Inflammatory macrophage treated with lipopolysaccharide for 4 hours (primary cell): ENCODE results near the gene FFAR2.
"Not testable (repeated sequence)": the region's sequence is repeated elsewhere in the genome, so short reads cannot be mapped to it uniquely, and the experiment has no call there.

ENCODE experiments used
- DNase-seq: peaks from one replicate; pipeline ENCODE4 v3.0.0-alpha.2; 2020

The FFAR2 gene

DNA sequence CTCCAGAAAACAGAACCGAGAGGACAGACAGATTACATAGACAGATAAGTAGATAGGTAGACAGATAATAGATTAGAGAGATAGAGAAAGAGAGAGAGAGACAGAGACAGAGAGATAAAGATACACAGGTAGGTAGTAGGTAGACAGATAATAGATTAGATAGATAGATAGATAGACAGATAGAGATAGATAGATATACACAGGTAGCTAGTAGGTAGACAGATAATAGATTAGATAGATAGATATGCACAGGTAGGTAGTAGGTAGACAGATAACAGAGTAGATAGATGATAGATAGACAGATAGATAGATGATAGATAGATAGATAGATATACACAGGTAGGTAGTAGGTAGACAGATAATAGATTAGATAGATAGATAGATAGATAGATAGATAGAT is 10.1 kb downstream of the FFAR2 start:
- DNase-seq = no peak

DNA sequence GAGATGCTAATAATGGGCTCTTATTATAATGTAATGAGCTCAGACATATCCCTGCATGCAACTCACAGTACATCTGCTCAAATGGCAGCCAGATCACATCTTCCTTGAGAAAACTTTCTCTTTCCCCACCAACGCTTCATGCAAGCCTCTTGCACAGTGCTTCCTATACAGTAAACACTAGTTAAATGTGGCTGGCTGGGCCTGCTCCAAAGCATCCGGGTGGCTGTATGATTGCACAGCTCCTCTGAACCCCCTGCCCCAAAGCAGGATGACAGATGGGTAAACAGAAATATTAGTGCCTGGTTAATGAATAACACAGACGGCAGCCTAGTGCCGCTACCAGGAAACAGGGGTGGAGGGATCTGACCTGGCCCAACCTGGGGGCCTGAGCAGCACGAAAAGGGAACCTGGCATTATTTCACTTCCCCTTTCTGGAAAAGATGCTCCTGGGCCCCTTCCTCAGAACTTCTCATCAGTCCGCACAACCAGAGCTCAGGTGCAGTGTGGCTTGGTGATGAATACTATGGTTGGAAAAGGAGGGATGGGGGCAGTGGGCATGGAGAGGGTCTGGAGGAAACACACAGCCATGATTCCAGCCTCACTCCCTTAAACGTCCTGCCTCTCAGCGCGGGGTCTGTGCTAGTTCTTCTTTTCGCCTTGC is 10.8 kb downstream of the FFAR2 start:
- peak; percentile 81 for DNase-seq

DNA sequence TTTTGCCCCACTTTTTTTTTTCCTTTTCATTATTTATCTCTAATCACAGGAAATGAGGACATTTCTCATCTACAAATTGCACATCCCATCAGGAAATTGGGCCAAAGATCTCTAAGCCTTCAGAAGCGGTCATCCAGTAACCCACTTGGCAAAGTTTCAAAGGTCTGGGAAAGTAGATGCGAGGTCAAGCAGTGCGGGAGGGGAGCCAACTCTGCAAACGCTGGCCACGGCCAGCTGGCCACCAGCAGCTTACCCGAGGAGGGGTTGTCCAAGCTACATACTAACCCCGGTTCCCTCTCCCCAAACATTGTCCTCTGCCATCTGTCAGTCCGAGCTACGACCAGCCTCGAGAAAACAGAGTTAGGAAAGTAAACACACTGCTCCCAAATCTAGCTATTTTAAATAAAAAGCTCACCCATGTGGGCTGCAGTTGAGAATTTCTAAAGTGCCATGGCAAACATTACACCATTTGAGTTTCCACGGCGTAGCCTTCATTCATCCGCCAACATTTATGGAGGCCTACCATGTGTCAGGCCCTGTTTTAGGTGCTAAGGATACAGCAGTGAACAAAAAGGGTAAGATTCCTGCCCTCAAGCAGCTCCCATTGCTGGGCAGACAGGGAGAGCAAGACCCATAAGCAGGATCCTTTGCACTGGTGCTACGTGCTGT is 11.5 kb downstream of the FFAR2 start:
- DNase-seq = no peak

DNA sequence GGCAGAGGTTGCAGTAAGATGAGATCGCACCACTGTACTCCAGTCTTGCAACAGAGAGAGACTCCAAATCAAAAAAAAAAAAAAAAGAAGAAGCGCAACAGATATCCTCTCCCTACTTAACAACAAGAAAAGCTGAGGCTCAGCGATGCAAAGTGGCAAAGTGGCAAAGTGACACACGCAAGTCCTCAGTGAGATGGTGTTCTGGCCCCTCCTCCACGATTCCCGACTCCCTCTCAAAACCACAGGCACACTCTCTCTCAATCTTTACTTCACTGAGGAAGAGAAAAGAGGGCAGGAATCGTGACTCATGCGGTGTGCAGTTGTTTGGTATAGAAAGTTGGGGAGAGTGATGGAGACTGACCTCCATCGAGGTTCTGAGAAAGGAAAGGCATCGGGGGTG is 12.6 kb downstream of the FFAR2 start:
- DNase-seq = peak; percentile 63

DNA sequence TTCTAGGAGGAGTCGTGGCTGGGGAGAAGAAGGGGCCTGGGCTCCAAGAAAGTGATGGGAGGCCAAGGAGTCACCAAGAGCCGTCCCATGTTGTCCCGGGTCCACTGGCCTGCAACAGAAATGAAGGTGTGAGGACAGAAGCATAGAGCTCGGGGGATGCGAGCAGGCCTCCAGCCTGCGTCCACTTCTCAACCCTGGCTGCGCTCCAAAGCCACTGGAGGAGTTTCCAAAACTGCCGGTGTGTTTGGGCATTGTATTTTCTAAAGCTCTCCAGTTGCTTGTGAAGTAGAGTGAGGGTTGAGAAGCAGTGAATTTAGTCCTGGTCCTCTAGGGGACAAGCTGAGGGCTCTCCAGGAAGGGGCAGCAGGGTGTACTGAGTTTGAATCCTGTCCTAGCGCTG is 13.0 kb downstream of the FFAR2 start:
- DNase-seq = no peak

DNA sequence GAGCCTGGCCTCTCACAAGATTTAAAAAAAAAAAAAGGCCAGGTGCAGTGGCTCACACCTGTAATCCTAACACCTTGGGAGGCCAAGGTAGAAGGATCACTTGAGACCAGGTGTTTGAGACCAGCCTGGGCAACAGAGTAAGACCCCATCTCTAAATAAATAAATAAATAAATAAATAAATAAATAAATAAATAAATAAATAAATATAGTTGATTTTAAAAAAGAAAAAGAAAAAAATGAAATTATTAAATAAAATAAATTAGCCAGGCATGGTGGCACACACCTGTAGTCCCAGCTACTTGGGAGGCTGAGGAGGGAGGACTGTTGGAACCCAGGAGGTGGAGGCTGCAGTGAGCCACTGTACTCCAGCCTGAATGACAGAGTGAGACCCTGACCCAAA is 13.7 kb downstream of the FFAR2 start:
- DNase-seq = not testable (repeated sequence)

DNA sequence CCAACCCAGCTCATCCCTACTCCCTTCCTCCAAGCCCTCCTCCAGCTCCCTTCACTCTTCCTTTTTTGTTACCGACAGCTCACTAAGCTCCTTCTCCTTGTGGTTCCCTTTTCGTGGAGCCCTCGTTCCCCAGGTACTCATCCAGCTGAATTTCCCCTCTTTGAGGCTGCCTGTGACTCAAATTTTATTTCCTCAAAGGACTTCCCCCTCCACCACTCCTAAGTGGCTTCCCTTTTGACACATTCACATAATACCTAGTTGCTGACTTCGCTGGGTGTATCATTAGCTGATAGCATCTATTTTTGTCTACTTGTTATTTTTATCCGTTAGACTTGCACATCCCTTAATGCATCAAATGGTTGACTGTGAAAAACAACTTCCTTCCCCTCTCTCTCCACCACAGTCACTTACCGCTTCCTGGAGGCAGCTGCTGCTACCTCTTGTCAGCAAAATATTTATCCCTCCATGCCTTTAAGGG is 14.5 kb downstream of the FFAR2 start:
- DNase-seq = peak; percentile 89

DNA sequence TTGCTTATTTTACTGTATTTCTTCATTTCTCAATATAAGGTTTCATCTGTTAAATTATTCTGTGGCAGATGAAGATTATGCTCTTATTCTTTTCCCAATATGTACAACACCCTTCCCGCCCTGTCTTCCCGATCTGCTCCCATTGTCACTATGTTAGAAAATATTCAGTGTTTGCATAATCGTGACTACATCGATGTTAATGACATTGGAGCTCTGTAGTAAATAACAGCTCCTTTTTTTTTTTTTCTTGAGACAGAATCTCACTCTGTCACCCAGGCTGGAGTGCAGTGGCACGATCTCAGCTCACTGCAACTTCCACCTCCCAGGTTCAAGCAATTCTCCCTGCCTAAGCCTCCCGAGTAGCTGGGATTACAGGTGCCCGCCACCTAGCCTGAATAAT is 14.9 kb downstream of the FFAR2 start:
- DNase-seq = peak; percentile 31

DNA sequence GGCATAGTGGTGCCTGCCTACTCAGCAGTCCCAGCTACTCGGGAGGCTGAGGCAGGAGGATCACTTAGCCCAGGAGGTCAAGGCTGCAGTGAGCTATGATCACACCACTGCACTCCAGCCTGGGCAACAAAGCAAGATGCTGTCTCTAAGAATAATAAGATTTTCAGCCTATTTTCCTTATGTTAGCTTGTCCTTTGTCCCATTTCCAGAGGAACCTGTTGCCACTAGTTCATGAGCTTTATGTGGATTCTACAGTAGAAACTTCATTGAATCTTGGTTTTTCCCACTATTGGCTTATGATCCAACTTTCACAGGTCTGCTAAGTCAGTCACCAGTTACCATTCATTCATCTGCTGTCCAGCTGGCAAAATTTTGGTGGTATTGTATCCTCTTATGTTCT is 18.2 kb downstream of the FFAR2 start:
- no peak for DNase-seq

DNA sequence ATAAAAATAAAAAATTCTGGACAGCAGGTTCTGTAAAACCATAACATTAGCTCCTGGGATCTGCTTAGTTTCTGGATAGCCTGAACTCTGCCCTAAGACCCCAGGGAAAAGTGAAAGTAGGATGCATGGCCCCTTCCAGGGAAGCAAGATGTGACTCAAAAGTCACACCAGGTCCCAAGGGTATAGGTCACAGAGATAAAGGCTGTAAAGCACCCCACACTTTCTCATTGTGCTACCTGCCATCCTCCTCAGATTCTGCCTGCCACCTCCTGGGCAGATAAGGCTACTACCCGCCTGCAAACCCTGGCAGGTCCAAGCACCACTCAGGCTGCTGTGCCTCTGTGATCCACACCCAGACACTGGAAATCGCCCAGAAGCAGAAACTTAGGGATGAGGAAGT is 20.6 kb downstream of the FFAR2 start:
- DNase-seq = peak; percentile 71

DNA sequence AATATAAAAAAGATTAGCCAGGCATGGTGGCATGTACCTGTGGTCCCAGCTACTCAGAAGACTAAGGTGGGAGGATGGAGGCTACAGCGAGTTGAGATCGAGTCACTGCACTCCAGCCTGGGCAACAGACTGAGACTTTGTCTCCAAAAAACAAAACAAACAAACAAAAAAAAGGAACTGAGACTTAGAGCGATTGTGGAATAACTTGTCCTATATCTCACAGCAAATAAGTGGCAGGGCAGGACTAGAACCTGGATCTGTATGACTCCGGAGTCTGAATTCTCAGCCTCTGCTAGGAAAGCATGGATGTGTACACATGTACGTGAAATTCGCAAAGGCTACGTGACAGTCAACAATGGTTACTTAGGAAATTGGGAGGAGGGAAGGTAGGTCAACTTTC is 22.1 kb downstream of the FFAR2 start:
- DNase-seq = peak; percentile 40

DNA sequence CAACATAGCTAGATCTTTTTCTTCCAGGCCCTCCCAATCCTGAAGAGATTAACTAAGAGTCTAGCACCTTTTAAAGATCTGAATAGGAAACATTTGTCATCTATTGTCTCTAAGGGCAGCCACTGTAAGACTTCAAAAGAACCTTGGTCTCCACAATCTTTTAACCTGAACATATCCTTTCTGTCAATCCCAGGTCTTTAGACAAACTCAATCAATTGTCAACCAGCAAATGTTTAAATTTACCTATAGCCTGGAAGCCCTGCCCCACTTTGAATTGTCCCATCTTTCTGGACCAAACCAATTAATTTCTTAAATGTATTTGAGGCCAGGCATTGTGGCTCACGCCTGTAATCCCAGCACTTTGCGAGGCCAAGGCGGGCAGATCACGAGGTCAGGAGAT is 23.0 kb downstream of the FFAR2 start:
- DNase-seq = not testable (repeated sequence)

DNA sequence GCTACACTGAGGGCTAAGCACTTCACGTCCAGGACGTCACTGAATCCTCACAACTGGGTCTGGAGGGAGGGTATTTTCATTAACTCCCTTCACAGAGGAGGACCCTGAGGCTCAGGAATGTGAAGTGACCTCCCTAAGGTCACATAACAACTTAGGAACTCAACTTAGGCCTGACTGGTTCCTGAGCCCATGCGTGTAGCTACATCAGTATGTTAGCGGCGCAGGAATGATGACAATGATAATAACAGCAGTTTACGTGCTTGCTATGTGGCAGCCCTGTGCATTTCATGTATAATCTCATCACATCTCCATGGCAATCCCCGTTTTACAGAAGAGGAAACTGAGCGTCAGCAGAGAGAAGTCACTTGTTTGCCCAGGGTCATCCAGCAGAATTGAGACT is 23.9 kb downstream of the FFAR2 start:
- DNase-seq = no peak

DNA sequence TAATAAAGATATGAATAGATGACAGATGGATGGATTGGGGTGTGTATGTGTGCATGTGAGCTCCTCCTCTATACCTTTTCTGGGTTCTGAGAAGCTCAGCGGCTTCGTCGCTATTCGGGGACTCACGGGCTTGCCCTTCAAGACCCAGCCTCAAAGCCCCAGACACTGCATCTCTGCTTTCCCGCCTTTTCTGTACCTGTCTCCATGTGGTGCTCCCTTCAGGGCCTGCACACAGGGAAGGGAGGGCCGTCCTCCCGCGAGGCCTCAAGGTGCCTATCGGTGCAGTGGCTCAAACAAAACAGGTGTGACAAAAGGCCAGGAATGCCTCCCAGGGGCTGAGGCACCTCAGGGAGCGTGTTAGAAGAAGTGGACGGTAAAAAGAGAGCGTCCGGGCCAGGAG is 26.0 kb downstream of the FFAR2 start:
- DNase-seq = no peak

DNA sequence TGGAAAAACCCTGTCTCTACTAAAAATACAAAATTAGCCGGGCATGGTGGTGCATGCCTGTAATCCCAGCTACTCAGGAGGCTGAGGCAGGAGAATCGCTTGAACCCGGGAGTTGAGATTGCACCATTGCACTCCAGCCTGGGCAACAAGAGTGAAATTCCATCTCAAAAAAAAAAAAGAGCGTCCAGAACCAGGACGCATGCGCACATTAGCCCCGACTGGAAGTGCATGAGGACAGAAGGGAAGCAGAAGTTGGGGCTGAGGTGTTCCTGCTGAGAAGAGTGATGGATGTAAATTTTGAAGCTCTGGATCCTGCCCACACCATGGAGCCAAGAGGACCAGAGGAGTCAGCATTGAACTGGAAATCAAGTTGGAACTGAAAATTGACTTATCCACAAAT is 26.5 kb downstream of the FFAR2 start:
- DNase-seq = not testable (repeated sequence)

DNA sequence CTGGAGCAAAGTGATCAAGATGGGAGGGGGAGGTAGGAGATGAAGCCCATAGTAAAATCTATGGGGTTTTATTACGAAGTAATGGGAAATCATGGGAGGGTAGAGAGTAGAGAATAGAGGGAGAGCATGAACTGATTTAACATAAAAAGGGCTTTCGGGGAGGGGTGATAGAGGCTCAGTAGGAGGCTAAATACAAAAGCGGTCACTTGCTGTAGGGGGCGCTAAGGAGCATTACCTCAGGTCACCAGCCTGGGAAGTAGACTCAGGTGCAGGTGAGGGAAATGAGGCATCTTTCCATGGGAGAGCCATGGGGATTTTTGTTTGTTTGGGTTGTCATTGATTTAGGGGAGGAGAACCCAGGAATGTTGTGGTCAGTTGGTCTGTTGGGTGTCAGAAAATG is 28.1 kb downstream of the FFAR2 start:
- DNase-seq = no peak

DNA sequence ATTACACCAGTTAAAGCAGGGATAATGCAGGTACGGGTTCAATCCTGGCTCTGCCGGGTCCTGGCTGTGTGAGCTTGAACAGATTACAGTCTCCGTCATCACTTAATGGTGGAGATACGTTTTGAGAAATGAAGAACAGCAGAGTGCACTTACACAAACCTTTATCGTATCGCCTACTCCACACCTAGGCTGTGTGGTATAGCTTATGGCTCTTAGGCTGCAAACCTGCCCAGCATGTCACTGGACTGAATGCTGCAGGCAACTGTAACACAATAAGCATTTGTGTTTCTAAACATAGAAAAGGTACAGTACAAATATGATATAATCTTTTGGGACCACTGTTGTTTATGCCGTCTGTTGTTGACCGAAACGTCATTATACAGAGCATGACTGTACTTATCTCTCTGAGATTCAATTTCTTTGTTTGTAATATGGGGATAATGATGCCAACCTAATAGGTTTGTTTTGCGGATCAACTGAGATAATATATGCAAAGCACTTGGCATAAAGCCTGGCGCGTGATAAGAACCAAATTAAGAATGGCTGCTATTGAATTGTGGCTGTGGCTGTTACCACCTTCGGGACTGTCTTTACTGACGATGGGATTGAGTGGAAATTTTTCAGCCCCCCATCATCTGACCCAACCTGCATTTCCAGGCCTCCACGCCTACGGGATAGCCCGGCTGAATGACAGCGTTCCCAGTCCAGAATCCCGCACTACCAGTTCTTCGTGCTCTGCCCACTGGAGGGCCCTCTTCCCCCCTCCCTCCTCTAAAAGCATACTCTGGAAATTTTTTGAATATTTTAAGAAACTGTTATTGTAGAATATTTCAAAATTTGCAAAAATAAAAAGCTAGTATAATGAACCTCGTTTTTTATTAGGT is 31.0 kb downstream of the FFAR2 start:
- no peak for DNase-seq

DNA sequence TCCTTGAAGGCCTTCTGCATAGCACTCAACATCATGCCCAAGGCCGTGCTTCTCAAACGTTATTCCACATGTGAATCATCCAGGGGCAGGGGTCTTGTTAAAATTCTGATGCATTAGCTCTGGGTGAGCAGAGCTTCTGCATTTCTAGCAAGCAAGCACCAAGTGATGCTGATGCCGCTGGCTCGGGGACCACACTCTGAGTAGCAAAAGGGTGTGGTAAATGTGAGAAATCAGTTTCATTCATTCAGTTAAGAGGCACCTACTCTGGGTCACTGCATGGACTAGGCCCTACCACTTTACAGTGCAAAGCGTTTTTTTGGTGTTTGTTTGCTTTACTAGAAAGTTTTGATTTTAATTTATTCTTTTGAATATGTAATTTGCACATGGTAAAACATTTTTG is 35.0 kb downstream of the FFAR2 start:
- DNase-seq = no peak

DNA sequence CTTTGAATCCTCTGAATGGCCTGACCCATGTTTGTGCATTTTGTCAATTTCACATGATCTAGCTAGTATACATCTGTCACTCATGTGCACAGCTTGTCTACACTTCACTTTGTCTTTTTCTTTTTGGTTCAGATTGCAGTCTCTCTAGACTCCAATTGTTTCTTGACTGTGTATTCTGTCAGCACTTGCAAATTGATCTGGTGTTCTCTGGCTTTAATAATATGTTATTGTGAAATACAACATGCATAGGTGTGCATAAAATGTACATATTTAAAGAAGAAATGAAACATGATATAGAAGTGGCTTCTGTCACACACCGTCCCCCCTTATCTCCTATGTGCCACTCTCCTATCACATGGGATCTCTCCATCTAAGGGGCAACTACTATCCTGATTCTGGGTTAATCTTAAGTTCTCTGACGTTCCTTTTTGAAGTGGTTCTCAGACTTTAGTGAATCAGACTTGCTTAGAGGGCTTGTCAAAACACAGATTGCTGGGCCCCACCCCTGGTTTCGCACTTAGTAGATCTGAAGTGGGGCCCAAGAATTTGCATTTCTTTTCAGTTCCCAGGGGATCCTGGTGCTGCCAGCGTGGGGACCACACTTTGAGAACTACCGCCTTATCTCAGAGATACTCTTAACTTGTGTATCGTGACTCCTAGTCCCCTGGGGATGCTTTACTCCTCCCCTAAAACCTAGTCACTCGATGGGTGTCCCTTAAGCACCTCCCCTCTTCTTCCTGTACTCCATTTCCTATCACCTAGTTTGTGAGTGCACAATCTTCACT is 36.4 kb downstream of the FFAR2 start:
- DNase-seq = no peak

DNA sequence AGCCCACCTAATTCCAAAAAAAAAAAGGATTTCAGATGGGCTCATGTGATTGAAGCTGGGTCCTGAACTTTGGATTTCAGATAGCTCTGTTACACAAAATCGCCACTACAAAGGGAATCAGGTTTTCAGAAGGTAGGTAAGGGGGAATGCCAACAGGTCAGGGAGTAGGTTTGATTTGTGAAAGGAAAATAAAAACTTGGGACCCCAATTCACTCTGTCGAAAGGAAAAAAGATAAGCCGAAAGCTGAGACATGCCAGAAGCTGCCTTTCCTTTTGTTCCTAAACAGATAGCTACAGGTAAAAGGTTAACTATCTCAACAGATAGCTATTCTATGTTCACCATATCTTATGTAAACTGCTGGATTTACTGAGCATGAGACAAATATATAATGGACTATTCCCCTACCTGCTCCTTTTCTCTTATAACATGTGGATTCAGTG is 38.2 kb downstream of the FFAR2 start:
- no peak for DNase-seq

DNA sequence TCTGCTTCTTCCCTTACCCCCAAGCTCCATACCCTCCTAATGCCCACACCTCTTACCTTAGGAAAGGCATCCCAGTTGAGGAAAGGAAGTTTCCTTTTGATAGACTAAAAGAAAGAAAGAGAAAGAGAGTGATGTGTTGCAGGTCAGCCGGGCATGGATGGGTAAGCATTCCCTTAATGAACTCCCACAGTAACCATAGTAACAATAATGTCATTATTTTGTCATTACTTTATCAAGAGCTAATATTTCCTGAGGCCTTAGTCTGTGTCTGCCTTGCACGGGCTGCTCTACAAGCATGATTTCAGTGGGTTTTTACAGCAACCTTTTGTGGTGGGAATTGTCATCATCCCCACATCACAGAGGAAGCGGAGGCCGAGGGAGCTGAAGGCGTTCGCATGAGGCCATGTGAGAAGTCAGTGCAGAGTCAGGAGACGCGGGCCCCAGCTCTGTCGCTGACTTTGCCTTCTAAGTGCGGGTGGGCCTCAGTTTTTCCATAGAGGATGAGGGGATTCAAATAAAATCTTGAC is 39.7 kb downstream of the FFAR2 start:
- no peak for DNase-seq

DNA sequence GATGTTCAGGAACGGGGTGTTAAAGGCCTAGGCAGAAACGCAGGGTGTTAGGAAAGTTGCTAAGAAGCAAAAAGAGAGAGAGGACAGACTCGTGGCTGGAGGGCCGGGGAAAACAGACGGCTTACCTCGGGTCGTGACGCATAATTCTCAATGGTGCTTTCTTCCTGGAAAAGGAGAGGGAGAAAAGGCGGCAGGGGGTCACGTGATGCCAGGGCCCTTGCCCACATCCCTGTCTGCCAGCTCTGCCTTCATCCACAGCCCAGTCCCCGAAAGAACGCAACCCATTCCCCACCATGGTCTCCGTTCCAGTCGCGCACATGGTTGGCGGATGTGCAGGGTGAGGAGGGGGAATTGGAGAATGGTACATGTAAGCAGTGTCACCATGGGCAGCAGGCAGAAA is 40.6 kb downstream of the FFAR2 start:
- no peak for DNase-seq

DNA sequence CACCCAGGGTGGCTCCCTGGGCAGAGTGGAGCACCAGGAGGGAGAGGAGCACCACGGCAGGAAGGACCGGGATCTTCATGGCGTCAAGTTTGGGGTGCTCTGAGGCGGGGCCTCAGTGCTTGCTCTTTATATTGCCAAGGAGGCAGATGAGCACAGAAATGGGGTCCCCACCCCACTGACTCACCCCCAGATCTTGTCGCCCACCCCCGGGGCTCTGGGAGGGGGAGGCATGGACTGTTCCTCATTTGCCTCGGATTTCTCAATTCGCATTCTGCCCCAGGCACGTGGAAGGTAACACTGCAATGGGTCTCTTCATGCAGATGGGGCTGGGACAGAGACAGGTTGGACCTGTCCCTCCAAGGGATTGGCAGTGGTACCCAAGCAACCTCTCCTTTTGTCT is 42.3 kb downstream of the FFAR2 start, which contains the start of gene KRTDAP:
KRTDAP (minus strand) TSS at position 101 of the 400 bp plus-strand sequence; CDS start at position 79, 22 bp downstream.
- no peak for DNase-seq
